Fibroblast of lung (primary cell): ENCODE data around the gene FBLN1. TPM values are rescaled to one million over a fixed set of nuclear protein-coding genes. Genes with fewer than 3 reads are reported as not detected.

Experiments used
- DNase-seq, 2 donors: peaks; one replicate each; pipeline versions ENCODE4 v3.0.0 to v3.0.0-alpha.2; 2010; ENCODE audit warnings: low read depth in 2 of 2
- H2AFZ ChIP-seq: 2 replicates; pipeline ENCODE4 v1.5.1; 2012; ENCODE audit warnings: low read length, control low read depth, inconsistent platforms
- H3K27ac ChIP-seq: 2 replicates; pipeline ENCODE4 v1.5.1; 2011; ENCODE audit warnings: low read length, control low read depth; ENCODE audit not compliant: insufficient read depth
- H3K27me3 ChIP-seq: 2 replicates; pipeline ENCODE4 v1.5.1; 2011; ENCODE audit warnings: mild to moderate bottlenecking, low read length; ENCODE audit not compliant: control insufficient read depth, insufficient read depth
- H3K36me3 ChIP-seq: 2 replicates; pipeline ENCODE4 v1.5.1; 2011; ENCODE audit warnings: low read length; ENCODE audit not compliant: control insufficient read depth, insufficient read depth
- H3K4me1 ChIP-seq: 2 replicates; pipeline ENCODE4 v1.5.1; 2011; ENCODE audit warnings: low read length; ENCODE audit not compliant: control insufficient read depth, insufficient read depth; ENCODE audit errors: extremely low read depth
- H3K4me2 ChIP-seq: 2 replicates; pipeline ENCODE4 v1.5.1; 2011; ENCODE audit warnings: low read length, control low read depth; ENCODE audit not compliant: insufficient read depth; ENCODE audit errors: extremely low read depth
- H3K4me3 ChIP-seq, 4 experiments: fragments of 200-600 bp in 1 of 4; sonication (generic) in 1 of 4; replicated peaks in 1 of 4; 2 replicates each; pipeline ENCODE4 v1.5.1; 2011 to 2016; ENCODE audit warnings: low read length in 4 of 4, low read depth in 3 of 4, mild to moderate bottlenecking in 3 of 4, control low read depth in 2 of 4, inconsistent platforms in 1 of 4, mixed read lengths in 1 of 4; ENCODE audit not compliant: insufficient read depth in 1 of 4; ENCODE audit errors: control extremely low read depth in 1 of 4
- H3K79me2 ChIP-seq: 2 replicates; pipeline ENCODE4 v1.5.1; 2012; ENCODE audit warnings: mild to moderate bottlenecking, low read length, inconsistent platforms; ENCODE audit not compliant: control insufficient read depth, insufficient read depth
- H3K9ac ChIP-seq: 2 replicates; pipeline ENCODE4 v1.5.1; 2011; ENCODE audit warnings: mild to moderate bottlenecking, low read length, control low read depth; ENCODE audit not compliant: insufficient read depth
- H3K9me3 ChIP-seq: 2 replicates; pipeline ENCODE4 v1.5.1; 2012; ENCODE audit warnings: low read depth, low read length; ENCODE audit not compliant: control insufficient read depth, insufficient read depth
- H4K20me1 ChIP-seq: 2 replicates; pipeline ENCODE4 v1.5.1; 2011; ENCODE audit warnings: low read length; ENCODE audit not compliant: control insufficient read depth, insufficient read depth; ENCODE audit errors: extremely low read depth
- EZH2 ChIP-seq: IDR thresholded peaks from 2 replicates; pipeline ENCODE4 v1.5.1; 2012; ENCODE audit warnings: low read length, control low read depth, mild to moderate bottlenecking; ENCODE audit errors: missing control alignments
- polyA plus RNA-seq, 2 donors: library from polyadenylated mRNA; depleted of rRNA in 1 of 2; stranded (reverse) in 1 of 2; unstranded in 1 of 2; fragments of >200 nt; gene quantifications; 2 replicates each; pipeline ENCODE4 v1.2.1, GENCODE V29; 2011 to 2012; ENCODE audit warnings: missing spikeins in 1 of 2
- total RNA-seq: library from RNA; depleted of rRNA; stranded (reverse); fragments of >200 nt; gene quantifications from 2 replicates; pipeline ENCODE4 v1.2.1, GENCODE V29; 2014
- TF ChIP-seq, protein P1 (sequence below), 2 donors: IDR thresholded peaks in 1 of 2; conservative IDR thresholded peaks in 1 of 2; 1 replicate in 1 of 2; 2 replicates in 1 of 2; pipeline ENCODE4 v1.5.1; 2011 to 2012; ENCODE audit warnings: low read length in 2 of 2, control low read depth in 1 of 2, inconsistent platforms in 1 of 2, low read depth in 1 of 2, mild to moderate bottlenecking in 1 of 2

Gene FBLN1
- total and polyA plus RNA-seq, 2 donors (not counting 1 experiment from before 2014, with no cell fraction given) = 134 to 270 TPM

- no peak overlapping the region for H3K4me2 ChIP-seq
- peaks cover 2% of the 10 kb centered on the region for H3K27me3 ChIP-seq
- H3K79me2 ChIP-seq = no peaks in the 10 kb centered on the region
- no peak overlapping the region for H3K27ac ChIP-seq
- no peak overlapping the region for H3K4me3 ChIP-seq
- H3K4me1 ChIP-seq = no peaks in the 10 kb centered on the region
- no peak overlapping the region for H3K9ac ChIP-seq
- TF ChIP-seq EZH2 = no peak
- TF ChIP-seq, protein P1, sequence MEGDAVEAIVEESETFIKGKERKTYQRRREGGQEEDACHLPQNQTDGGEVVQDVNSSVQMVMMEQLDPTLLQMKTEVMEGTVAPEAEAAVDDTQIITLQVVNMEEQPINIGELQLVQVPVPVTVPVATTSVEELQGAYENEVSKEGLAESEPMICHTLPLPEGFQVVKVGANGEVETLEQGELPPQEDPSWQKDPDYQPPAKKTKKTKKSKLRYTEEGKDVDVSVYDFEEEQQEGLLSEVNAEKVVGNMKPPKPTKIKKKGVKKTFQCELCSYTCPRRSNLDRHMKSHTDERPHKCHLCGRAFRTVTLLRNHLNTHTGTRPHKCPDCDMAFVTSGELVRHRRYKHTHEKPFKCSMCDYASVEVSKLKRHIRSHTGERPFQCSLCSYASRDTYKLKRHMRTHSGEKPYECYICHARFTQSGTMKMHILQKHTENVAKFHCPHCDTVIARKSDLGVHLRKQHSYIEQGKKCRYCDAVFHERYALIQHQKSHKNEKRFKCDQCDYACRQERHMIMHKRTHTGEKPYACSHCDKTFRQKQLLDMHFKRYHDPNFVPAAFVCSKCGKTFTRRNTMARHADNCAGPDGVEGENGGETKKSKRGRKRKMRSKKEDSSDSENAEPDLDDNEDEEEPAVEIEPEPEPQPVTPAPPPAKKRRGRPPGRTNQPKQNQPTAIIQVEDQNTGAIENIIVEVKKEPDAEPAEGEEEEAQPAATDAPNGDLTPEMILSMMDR (conservative IDR thresholded peaks at IDR 0.05 in 1 of 2, IDR thresholded peaks at IDR 0.05 in 1 of 2; ENCODE audit: low read depth in 1 of 2, low read length in 2 of 2) = no peak
- H3K36me3 ChIP-seq = no peaks in the 10 kb centered on the region
- H3K9me3 ChIP-seq = no peaks in the 10 kb centered on the region
- no peak for DNase-seq
- no peaks in the 10 kb centered on the region for H4K20me1 ChIP-seq
- H2AFZ ChIP-seq = no peak overlapping the region
Observed at GRCh38 chr22:45647532-45648225, 145.0 kb downstream of the FBLN1 start.

DNA sequence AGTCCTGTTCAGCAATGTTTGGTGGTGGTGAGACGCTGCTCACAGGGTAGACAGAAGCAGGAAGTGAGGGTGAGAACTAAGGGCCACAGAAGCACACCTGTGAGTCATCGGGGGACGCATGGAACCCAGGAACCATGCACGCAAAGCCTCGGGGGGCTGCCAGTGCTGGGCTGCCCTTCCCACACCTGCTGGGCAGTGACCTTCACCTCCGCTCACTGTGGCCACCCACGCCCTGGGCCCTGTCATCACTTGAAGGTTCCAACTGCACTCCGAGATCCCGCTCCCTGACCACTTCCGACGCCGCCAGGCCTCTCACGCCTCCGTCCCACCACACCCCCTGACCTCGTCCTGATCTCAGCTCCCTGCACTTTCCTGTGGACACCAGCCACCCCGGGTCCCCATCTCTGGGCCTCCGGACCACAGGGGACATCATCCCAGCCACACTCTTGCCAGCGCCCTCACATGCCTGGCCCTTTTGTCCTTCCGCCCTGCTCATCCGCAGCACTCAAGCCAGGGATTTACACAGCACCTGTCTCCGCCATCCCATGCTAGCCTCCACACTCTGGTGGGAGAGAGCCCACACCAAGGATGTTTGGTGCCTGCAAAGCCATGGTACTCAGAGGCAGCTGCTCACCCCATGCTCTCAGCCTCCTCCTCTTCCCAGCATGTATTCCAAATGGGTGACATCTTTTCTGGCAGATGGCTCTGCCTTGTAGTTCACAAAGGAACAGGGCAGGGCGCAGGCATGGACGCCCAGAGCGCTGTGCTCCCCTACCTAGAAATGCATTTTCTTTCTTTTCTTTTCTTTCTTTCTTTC lies 145.8 kb downstream of the FBLN1 start:
- Histone ChIP-seq H3K9ac (no peak overlapping the region), H3K4me1 (no peaks in the 10 kb centered on the region), H3K27me3 (peaks cover 2% of the 10 kb centered on the region), H3K9me3 (no peaks in the 10 kb centered on the region), H3K4me2 (no peak overlapping the region), H3K27ac (no peak overlapping the region), H2AFZ (no peak overlapping the region), H3K4me3 (no peak overlapping the region), H3K36me3 (no peaks in the 10 kb centered on the region), H3K79me2 (no peaks in the 10 kb centered on the region), H4K20me1 (no peaks in the 10 kb centered on the region)
- no peak for DNase-seq
- TF ChIP-seq, protein P1 (conservative IDR thresholded peaks at IDR 0.05 in 1 of 2, IDR thresholded peaks at IDR 0.05 in 1 of 2; ENCODE audit: low read depth in 1 of 2, low read length in 2 of 2) = no peak
- TF ChIP-seq EZH2 = no peak

DNA sequence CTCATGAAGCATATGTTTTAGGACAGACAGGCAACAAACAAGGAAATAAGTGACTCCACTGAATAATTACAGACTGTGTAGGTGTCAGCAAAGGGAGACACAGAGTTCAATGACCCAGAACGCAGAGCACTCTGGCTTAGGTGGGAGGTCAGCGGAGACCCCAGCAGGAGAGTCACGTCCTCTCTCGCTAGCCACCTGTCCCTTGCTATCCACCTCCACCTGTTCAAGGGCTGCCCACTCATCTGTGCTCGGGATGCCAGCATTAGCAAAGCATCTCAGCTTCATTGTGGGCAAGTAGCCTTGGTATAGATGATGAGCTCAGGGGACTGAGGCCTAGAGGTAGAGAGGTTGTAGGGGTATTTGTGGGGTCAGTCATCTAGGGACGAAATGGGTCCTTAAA lies 147.1 kb downstream of the FBLN1 start:
- no peaks in the 10 kb centered on the region for H3K9me3 ChIP-seq
- no peaks in the 10 kb centered on the region for H4K20me1 ChIP-seq
- no peaks in the 10 kb centered on the region for H3K4me1 ChIP-seq
- H3K36me3 ChIP-seq = no peaks in the 10 kb centered on the region
- H3K27ac ChIP-seq = no peak overlapping the region
- peaks cover 2% of the 10 kb centered on the region for H3K27me3 ChIP-seq
- H3K4me3 ChIP-seq = no peak overlapping the region
- no peak for DNase-seq
- no peaks in the 10 kb centered on the region for H3K79me2 ChIP-seq
- no peak overlapping the region for H3K9ac ChIP-seq
- TF ChIP-seq EZH2 = no peak
- TF ChIP-seq, protein P1 (conservative IDR thresholded peaks at IDR 0.05 in 1 of 2, IDR thresholded peaks at IDR 0.05 in 1 of 2; ENCODE audit: low read depth in 1 of 2, low read length in 2 of 2) = no peak
- no peak overlapping the region for H2AFZ ChIP-seq
- no peak overlapping the region for H3K4me2 ChIP-seq
